Endothelial cell of umbilical vein (primary cell): ENCODE data around the gene ITGA6.

Experiments used
- CTCF ChIP-seq, 2 donors: IDR thresholded peaks; 1 replicate in 1 of 2; 2 replicates in 1 of 2; pipeline ENCODE4 v1.5.1; 2011; ENCODE audit warnings: low read length in 2 of 2, mild to moderate bottlenecking in 2 of 2, moderate library complexity in 2 of 2, control low read depth in 1 of 2, inconsistent platforms in 1 of 2, low read depth in 1 of 2; ENCODE audit not compliant: insufficient read depth in 1 of 2; ENCODE audit errors: extremely low read depth in 1 of 2
- FOS ChIP-seq: IDR thresholded peaks from 2 replicates; pipeline ENCODE4 v1.6.1; 2011; ENCODE audit warnings: mild to moderate bottlenecking, low read length, moderate library complexity, borderline replicate concordance; ENCODE audit not compliant: insufficient read depth
- GATA2 ChIP-seq: IDR thresholded peaks from 2 replicates; pipeline ENCODE4 v1.7.0; 2011; ENCODE audit warnings: low read depth, mild to moderate bottlenecking, moderate library complexity, mixed read lengths, low read length; ENCODE audit not compliant: insufficient read length, insufficient read depth
- JUN ChIP-seq: IDR thresholded peaks from 2 replicates; pipeline ENCODE4 v1.6.1; 2011; ENCODE audit warnings: borderline replicate concordance, low read depth; ENCODE audit not compliant: insufficient read length, insufficient read depth
- MAX ChIP-seq: IDR thresholded peaks from 2 replicates; pipeline ENCODE4 v1.6.1; 2011; ENCODE audit not compliant: insufficient read depth, insufficient read length
- POLR2A ChIP-seq: IDR thresholded peaks from 2 replicates; pipeline ENCODE4 v1.6.1; 2012; ENCODE audit warnings: low read depth, mild to moderate bottlenecking, control low read depth, low read length
- POLR2AphosphoS5 ChIP-seq: IDR thresholded peaks from 2 replicates; pipeline ENCODE4 v1.6.1; 2012; ENCODE audit warnings: low read depth, mild to moderate bottlenecking, control low read depth, low read length, moderate library complexity; ENCODE audit not compliant: insufficient read depth

DNA sequence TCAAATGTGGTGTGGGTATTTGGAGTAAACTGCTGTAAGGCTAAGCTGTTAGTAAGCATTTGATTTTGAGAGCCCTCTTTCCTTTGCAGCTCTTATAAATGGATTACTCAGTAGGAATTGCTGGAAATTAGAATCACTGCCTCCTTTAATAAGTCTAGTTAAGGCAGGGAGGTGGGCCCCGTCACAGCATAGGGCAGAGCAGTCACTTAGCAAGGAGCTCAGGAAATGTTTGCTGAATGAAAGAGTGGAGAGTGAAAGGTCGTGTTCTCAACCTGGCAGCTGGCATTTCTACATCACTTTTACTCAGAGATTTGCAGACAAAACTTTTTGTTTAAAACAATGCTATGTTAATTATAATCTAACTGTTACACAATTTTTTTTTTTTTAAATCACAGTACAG is 25.5 kb downstream of the ITGA6 start:
- TF ChIP-seq POLR2A (no peak), CTCF (IDR thresholded peaks at IDR 0.05; ENCODE audit: extremely low read depth in 1 of 2, insufficient read depth in 1 of 2, low read depth in 1 of 2, low read length in 2 of 2) (no peak), POLR2AphosphoS5 (no peak), FOS (no peak), GATA2 (no peak), JUN (no peak), MAX (no peak)
